Prostate gland (tissue), 2 donors: Measurements from ENCODE around the gene TXNL4A.

Experiments
- POLR2A ChIP-seq: fragments of 450-650 bp; IDR thresholded peaks from one replicate; pipeline ENCODE4 v1.6.1; 2016; ENCODE audit warnings: antibody characterized with exemption, mild to moderate bottlenecking
- TF ChIP-seq, protein P1 (sequence below), 4 experiments: fragments of 200-600 bp in 2 of 4; fragments of 450-650 bp in 2 of 4; sonication (generic) in 2 of 4; IDR thresholded peaks; 1 replicate in 3 of 4; 2 replicates in 1 of 4; pipeline ENCODE4 v1.5.1; 2016 to 2019; ENCODE audit warnings: antibody characterized with exemption in 4 of 4, mild to moderate bottlenecking in 2 of 4, moderate library complexity in 2 of 4

DNA sequence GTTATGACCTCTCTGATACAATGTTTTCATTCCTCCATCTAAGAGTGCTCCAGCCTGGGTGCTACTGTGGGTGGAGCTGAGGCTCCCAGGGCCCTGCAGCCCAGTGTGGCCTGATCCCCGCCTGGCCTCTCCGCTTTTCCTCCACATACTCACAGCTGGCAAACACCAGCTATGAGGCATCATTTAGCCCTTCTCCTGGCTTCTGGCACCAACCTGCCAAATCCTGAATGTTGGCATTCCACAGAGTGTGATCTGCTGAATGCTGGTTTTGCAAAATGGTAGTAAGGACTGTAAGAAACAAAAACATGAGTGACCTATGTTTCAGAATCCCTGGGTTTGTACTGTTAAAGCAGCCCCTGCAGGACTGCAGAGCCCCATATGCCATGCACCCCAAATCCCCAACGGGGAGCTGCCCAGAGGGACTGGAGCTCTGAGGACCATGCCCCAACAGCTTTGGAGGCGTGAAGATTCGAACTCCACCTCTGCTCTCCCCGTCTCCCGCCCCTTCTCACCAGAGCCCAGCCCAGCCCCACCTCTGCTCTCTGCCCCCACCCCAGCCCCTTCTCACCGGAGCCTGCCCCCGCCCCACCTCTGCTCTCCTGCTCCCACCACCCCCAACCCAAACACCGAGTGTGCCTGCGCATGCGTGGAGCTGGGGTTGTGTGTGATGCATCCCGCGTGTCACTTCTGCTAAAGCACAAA is 41.2 kb downstream of the TXNL4A start:
- TF ChIP-seq, protein P1, sequence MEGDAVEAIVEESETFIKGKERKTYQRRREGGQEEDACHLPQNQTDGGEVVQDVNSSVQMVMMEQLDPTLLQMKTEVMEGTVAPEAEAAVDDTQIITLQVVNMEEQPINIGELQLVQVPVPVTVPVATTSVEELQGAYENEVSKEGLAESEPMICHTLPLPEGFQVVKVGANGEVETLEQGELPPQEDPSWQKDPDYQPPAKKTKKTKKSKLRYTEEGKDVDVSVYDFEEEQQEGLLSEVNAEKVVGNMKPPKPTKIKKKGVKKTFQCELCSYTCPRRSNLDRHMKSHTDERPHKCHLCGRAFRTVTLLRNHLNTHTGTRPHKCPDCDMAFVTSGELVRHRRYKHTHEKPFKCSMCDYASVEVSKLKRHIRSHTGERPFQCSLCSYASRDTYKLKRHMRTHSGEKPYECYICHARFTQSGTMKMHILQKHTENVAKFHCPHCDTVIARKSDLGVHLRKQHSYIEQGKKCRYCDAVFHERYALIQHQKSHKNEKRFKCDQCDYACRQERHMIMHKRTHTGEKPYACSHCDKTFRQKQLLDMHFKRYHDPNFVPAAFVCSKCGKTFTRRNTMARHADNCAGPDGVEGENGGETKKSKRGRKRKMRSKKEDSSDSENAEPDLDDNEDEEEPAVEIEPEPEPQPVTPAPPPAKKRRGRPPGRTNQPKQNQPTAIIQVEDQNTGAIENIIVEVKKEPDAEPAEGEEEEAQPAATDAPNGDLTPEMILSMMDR (IDR thresholded peaks at IDR 0.05) = no peak
- no peak for TF ChIP-seq POLR2A
